K562 (cell line): ENCODE data around the gene RPS15A. TPM values are rescaled to one million over a fixed set of nuclear protein-coding genes. Genes with fewer than 3 reads are reported as not detected.

Source experiments
- ATAC-seq: fragments of 200-7000 bp; cut with Tn5 transposase; 3 replicates; pipeline ENCODE4 v1.9.1; 2020; ENCODE audit warnings: moderate library complexity
- BruUV-seq: library from RNA; stranded (reverse); fragments of 400-500 nt; replicated peaks from 2 replicates; lab custom pipeline; 2021; lab: Mats Ljungman, UMichigan
- CTCF ChIA-PET: fragments of 300-600 bp; formaldehyde crosslinking; extraction: SDS; loops from one replicate; lab custom pipeline; 2021; ENCODE audit warnings: low intra/inter-chr PET ratio; lab: Yijun Ruan, JAX
- POLR2A ChIA-PET: fragments of 300-600, 350-650 bp; sonication (Branson Sonifier 250); formaldehyde crosslinking; extraction: SDS; loops from one replicate; lab custom pipeline; 2021; ENCODE audit warnings: antibody characterized with exemption, inconsistent platforms; lab: Yijun Ruan, JAX
- DNase-seq, 4 experiments: peaks; one replicate each; pipeline versions ENCODE4 v3.0.0 to v3.0.0-alpha.2; 2011 to 2018; ENCODE audit warnings: low spot score in 3 of 4, mixed read lengths in 3 of 4; ENCODE audit errors: extremely low read depth in 1 of 4
- FAIRE-seq: peaks from 2 replicates; lab custom pipeline; 2011; peaks lifted over from hg19 to GRCh38; lab: Jason Lieb, UNC
- H2AFZ ChIP-seq: 2 replicates; pipeline ENCODE4 v1.6.0; 2011; ENCODE audit warnings: low read depth, low read length, control low read depth, inconsistent platforms
- H3K27ac ChIP-seq: fragments of 200-600 bp; 3 replicates; pipeline ENCODE4 v1.8.0; 2011; ENCODE audit warnings: low read depth, mild to moderate bottlenecking, control low read depth, inconsistent platforms, low read length, moderate library complexity, mixed read lengths; ENCODE audit errors: extremely low read depth
- H3K27me3 ChIP-seq, 2 experiments: fragments of 300-600 bp in 1 of 2; 2 replicates in 1 of 2; 3 replicates in 1 of 2; pipeline versions ENCODE4 v1.6.0 to v1.8.0; 2011; ENCODE audit warnings: inconsistent platforms in 2 of 2, low read length in 2 of 2, mild to moderate bottlenecking in 1 of 2, mixed read lengths in 1 of 2, moderate library complexity in 1 of 2; ENCODE audit not compliant: control insufficient read depth in 2 of 2, insufficient read depth in 2 of 2
- H3K36me3 ChIP-seq: fragments of 300-600 bp; 3 replicates; pipeline ENCODE4 v1.8.0; 2011; ENCODE audit warnings: mild to moderate bottlenecking, low read length, inconsistent platforms; ENCODE audit not compliant: control insufficient read depth, insufficient read depth
- H3K4me1 ChIP-seq, 2 experiments: fragments of 200-600 bp in 1 of 2; replicated peaks in 1 of 2; 2 replicates in 1 of 2; 3 replicates in 1 of 2; pipeline versions ENCODE4 v1.5.1 to v1.8.0; 2011; ENCODE audit warnings: inconsistent platforms in 2 of 2, low read length in 2 of 2, mild to moderate bottlenecking in 1 of 2, mixed read lengths in 1 of 2, moderate library complexity in 1 of 2; ENCODE audit not compliant: control insufficient read depth in 2 of 2, insufficient read depth in 2 of 2
- H3K4me2 ChIP-seq: 2 replicates; pipeline ENCODE4 v1.6.1; 2011; ENCODE audit warnings: low read length, control low read depth, inconsistent platforms, mixed read lengths; ENCODE audit not compliant: insufficient read depth
- H3K4me3 ChIP-seq: fragments of 200-600 bp; sonication (generic), shearing (Covaris generic); 2 replicates; pipeline ENCODE4 v1.5.1; 2016; ENCODE audit warnings: control low read depth, inconsistent platforms
- H3K79me2 ChIP-seq: fragments of 200-600 bp; 3 replicates; pipeline ENCODE4 v1.8.0; 2011; ENCODE audit warnings: low read length, inconsistent platforms; ENCODE audit not compliant: control insufficient read depth, insufficient read depth
- H3K9ac ChIP-seq, 2 experiments: 2 replicates each; pipeline versions ENCODE4 v1.6.0 to v1.6.1; 2011; ENCODE audit warnings: low read depth in 2 of 2, low read length in 2 of 2, control low read depth in 1 of 2, inconsistent platforms in 1 of 2, mild to moderate bottlenecking in 1 of 2, mixed read lengths in 1 of 2; ENCODE audit not compliant: insufficient read depth in 1 of 2
- H3K9me1 ChIP-seq: one replicate; pipeline ENCODE4 v1.6.0; 2011; ENCODE audit warnings: inconsistent platforms, mild to moderate bottlenecking, low read length, moderate library complexity; ENCODE audit not compliant: control insufficient read depth, insufficient read depth
- H3K9me3 ChIP-seq: replicated peaks from 2 replicates; pipeline ENCODE4 v1.5.1; 2011; ENCODE audit warnings: low read depth, low read length, inconsistent platforms; ENCODE audit not compliant: control insufficient read depth, insufficient read depth
- H4K20me1 ChIP-seq: replicated peaks from 2 replicates; pipeline ENCODE4 v1.6.1; 2011; ENCODE audit warnings: low read length, inconsistent platforms, mixed read lengths; ENCODE audit not compliant: control insufficient read depth, insufficient read depth
- E2F3 ChIP-seq: fragments of 250-450 bp; sonication (Bioruptor Pico); IDR thresholded peaks from 2 replicates; pipeline ENCODE4 v1.4.0; 2020; ENCODE audit warnings: mild to moderate bottlenecking
- ETV5 ChIP-seq: sonication (generic); formaldehyde crosslinking; IDR thresholded peaks from 2 replicates; pipeline ENCODE4 v1.4.0; 2020; ENCODE audit warnings: low read depth, mild to moderate bottlenecking, missing genetic modification reagents
- TEAD1 ChIP-seq, 2 experiments: fragments of 450-650 bp in 1 of 2; sonication (generic) in 1 of 2; formaldehyde crosslinking; IDR thresholded peaks; 2 replicates each; pipeline versions ENCODE4 v1.4.0 to v1.8.0; 2020 to 2022; ENCODE audit warnings: mild to moderate bottlenecking in 2 of 2, missing genetic modification reagents in 1 of 2
- WHSC1 ChIP-seq: IDR thresholded peaks from one replicate; pipeline ENCODE4 v1.6.1; 2012; ENCODE audit warnings: low read length, control low read depth, inconsistent platforms
- ZNF277 ChIP-seq: fragments of 250-450 bp; sonication (Bioruptor Pico); IDR thresholded peaks from 2 replicates; pipeline ENCODE4 v1.8.0; 2022; ENCODE audit warnings: inconsistent platforms, mild to moderate bottlenecking, moderate library complexity, borderline replicate concordance
- WGBS: fragments of 100-300 bp; shearing (Covaris generic); methylation state at CpG from one replicate; pipeline ENCODE4 v1.1.6; 2016; ENCODE audit warnings: low coverage, mixed read lengths; ENCODE audit not compliant: insufficient coverage; ENCODE audit errors: missing lambda C conversion rate; 5-methylcytosine and 5-hydroxymethylcytosine counted together
- in situ Hi-C: fragments of 300-500 bp; cut with MboI; formaldehyde crosslinking; loops from 4 replicates; pipeline ENCODE4 v1.15.0; 2018; ENCODE audit warnings: inconsistent platforms, mixed read lengths
- intact Hi-C: fragments of 100-400 bp; cut with micrococcal nuclease; formaldehyde crosslinking; loops from 2 replicates; pipeline ENCODE4 v1.14.2; 2022
- polyA plus RNA-seq, 8 experiments: library from polyadenylated mRNA; depleted of rRNA in 4 of 8; stranded (reverse) in 5 of 8; unstranded in 3 of 8; fragments of >200 nt; fragmentation: Nextera tagmentation in 2 of 8; fragmentation: Illumina TruSeq in 1 of 8; extraction: Ambion mirVana in 2 of 8; extraction: Trizol in 1 of 8; gene quantifications; 2 replicates each; pipeline versions ENCODE4 v1.2.1 to v1.2.3, GENCODE V29; 2011 to 2014; ENCODE audit warnings: inconsistent platforms in 1 of 8, missing spikeins in 1 of 8
- total RNA-seq, 7 experiments: library from RNA; depleted of rRNA in 6 of 7; stranded (reverse); fragments of >200 nt in 6 of 7; fragmentation: Illumina TruSeq in 2 of 7; extraction: Trizol in 2 of 7; gene quantifications; 2 replicates each; pipeline versions ENCODE4 v1.2.1 to v1.2.3, GENCODE V29; 2011 to 2021; ENCODE audit warnings: low replicate concordance in 1 of 7
- TF ChIP-seq, protein P1 (sequence below), 2 experiments: fragments of 450-650 bp; IDR thresholded peaks; 2 replicates each; pipeline ENCODE4 v1.6.1; 2016

Gene RPS15A
- total and polyA plus RNA-seq, 9 of the 15 experiments (the other 6 are each of a cell fraction or from before 2014, with no cell fraction given), result 1,397 to 5,474 (median 2,798) TPM

DNA sequence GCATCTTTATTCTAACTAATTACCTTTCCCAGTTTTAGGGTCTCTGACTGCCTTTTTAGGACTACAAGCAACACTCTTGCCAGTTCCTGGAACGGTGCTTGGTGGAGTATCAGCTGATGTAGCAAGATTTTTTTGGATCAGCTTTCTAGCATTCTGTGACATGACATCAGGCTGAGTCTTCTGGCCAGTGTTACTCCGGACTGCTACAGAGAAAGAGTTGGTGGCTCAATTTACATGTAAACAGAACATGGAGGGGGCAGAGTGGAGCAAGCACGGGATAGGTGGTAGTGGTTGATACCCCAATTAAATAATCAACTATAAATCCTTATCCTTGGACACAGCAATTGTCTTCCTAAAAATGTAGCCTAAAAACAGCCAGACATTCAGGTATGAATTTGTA, 21.8 kb upstream of the RPS15A start (continued):
- TF ChIP-seq, protein P1, sequence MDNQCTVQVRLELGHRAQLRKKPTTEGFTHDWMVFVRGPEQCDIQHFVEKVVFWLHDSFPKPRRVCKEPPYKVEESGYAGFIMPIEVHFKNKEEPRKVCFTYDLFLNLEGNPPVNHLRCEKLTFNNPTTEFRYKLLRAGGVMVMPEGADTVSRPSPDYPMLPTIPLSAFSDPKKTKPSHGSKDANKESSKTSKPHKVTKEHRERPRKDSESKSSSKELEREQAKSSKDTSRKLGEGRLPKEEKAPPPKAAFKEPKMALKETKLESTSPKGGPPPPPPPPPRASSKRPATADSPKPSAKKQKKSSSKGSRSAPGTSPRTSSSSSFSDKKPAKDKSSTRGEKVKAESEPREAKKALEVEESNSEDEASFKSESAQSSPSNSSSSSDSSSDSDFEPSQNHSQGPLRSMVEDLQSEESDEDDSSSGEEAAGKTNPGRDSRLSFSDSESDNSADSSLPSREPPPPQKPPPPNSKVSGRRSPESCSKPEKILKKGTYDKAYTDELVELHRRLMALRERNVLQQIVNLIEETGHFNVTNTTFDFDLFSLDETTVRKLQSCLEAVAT (IDR thresholded peaks at IDR 0.05), result no peak
- no peak for TF ChIP-seq ETV5
- TF ChIP-seq ZNF277 (CRISPR knock-in tag), result no peak
- TF ChIP-seq TEAD1 (CRISPR knock-in tag; IDR thresholded peaks at IDR 0.05), result no peak

- in situ Hi-C loops, result no loop called here
- no peak for ATAC-seq
- TF ChIP-seq E2F3 (CRISPR knock-in tag) (no peak), WHSC1 (peak; percentile 72)
- TF ChIP-seq, all 486 proteins: peak for 1
Measured at GRCh38 chr16:18809165-18809564, 19.0 kb upstream of the RPS15A start.

More at GRCh38 chr16:18809165-18809564, 19.0 kb upstream of the RPS15A start:
- Histone ChIP-seq H3K9ac (no peak overlapping the region), H3K79me2 (peaks cover 8% of the 10 kb centered on the region; the same call in 1 of the 3 replicates), H3K36me3 (peaks cover 77% of the 10 kb centered on the region), H3K9me1 (no peaks in the 10 kb centered on the region), H2AFZ (no peak overlapping the region), H3K9me3 (no peaks in the 10 kb centered on the region), H3K27me3 (no peaks in the 10 kb centered on the region), H3K27ac (no peak overlapping the region), H3K4me1 (peaks cover 0 to 9% of the 10 kb centered on the region in 2 experiments; a peak in 2 of 5 replicates), H4K20me1 (no peaks in the 10 kb centered on the region), H3K4me3 (no peak overlapping the region), H3K4me2 (no peak overlapping the region)
- intact Hi-C loops, result no loop called here
- WGBS, result 97% methylated on average over 13 of the region's 13 CpGs
- DNase-seq, result no peak
- POLR2A ChIA-PET, result interaction anchor here (2.1 kb wide), 1 partner anchor 8 kb away, joined by 15 read pairs; the partner anchor contains the start of gene ARL6IP1
- no peak for FAIRE-seq
- no TSS peak for BruUV-seq
- CTCF ChIA-PET, result no interaction called here
